GM18508 (cell line): Measurements from ENCODE around the gene SHCBP1L.
"Not testable (repeated sequence)": the region's sequence is repeated elsewhere in the genome, so short reads cannot be mapped to it uniquely, and the experiment has no call there.

Source experiments
- ATAC-seq: cut with Tn5 transposase; IDR thresholded peaks from one replicate; pipeline ENCODE4 v1.9.1; 2021; ENCODE audit warnings: moderate number of reproducible peaks; ENCODE audit not compliant: insufficient read depth, unreplicated experiment

The SHCBP1L gene

GRCh38 chr1:182901946-182902345 lies 51.0 kb downstream of the SHCBP1L start:
- ATAC-seq: not testable (repeated sequence)

GRCh38 chr1:182897696-182898095 lies 55.3 kb downstream of the SHCBP1L start:
- no peak for ATAC-seq

GRCh38 chr1:182890927-182891610 lies 61.9 kb downstream of the SHCBP1L start:
- no peak for ATAC-seq

- no peak for ATAC-seq
Observed at GRCh38 chr1:182889997-182890396, 63.0 kb downstream of the SHCBP1L start.

GRCh38 chr1:182888736-182889531 lies 64.0 kb downstream of the SHCBP1L start:
- ATAC-seq: no peak

- ATAC-seq: no peak
Observed at GRCh38 chr1:182886985-182887384, 66.0 kb downstream of the SHCBP1L start.

GRCh38 chr1:182885591-182885990 lies 67.4 kb downstream of the SHCBP1L start:
- ATAC-seq: no peak

- no peak for ATAC-seq
Observed at GRCh38 chr1:182884872-182885271, 68.1 kb downstream of the SHCBP1L start.

GRCh38 chr1:182877842-182878241 lies 75.1 kb downstream of the SHCBP1L start:
- no peak for ATAC-seq

- no peak for ATAC-seq
Observed at GRCh38 chr1:182877331-182877730, 75.6 kb downstream of the SHCBP1L start.

- ATAC-seq: no peak
Observed at GRCh38 chr1:182875889-182876288, 77.1 kb downstream of the SHCBP1L start.

GRCh38 chr1:182872881-182873280 lies 80.1 kb downstream of the SHCBP1L start:
- ATAC-seq: no peak

- no peak for ATAC-seq
Observed at GRCh38 chr1:182869241-182869666, 83.7 kb downstream of the SHCBP1L start.

GRCh38 chr1:182867861-182868260 lies 85.1 kb downstream of the SHCBP1L start:
- no peak for ATAC-seq

GRCh38 chr1:182863940-182864339 lies 89.0 kb downstream of the SHCBP1L start:
- ATAC-seq: no peak

- ATAC-seq: no peak
Observed at GRCh38 chr1:182862827-182863226, 90.1 kb downstream of the SHCBP1L start.

GRCh38 chr1:182861994-182862393 lies 91.0 kb downstream of the SHCBP1L start:
- no peak for ATAC-seq

GRCh38 chr1:182860658-182861057 lies 92.3 kb downstream of the SHCBP1L start:
- ATAC-seq: no peak

GRCh38 chr1:182857212-182857611 lies 95.8 kb downstream of the SHCBP1L start:
- ATAC-seq: no peak

- ATAC-seq: no peak
Observed at GRCh38 chr1:182855911-182856310, 97.1 kb downstream of the SHCBP1L start.

- no peak for ATAC-seq
Observed at GRCh38 chr1:182851825-182852224, 101.1 kb downstream of the SHCBP1L start.

- no peak for ATAC-seq
Observed at GRCh38 chr1:182850319-182850718, 102.6 kb downstream of the SHCBP1L start.
